Mesothelial cell of epicardium (in vitro differentiated cells): Measurements from ENCODE around the gene CALHM2. TPM values are rescaled to one million over a fixed set of nuclear protein-coding genes. Genes with fewer than 3 reads are reported as not detected.

Experiments
- DNase-seq, 2 experiments: peaks; one replicate each; pipeline ENCODE4 v3.0.0; 2021; ENCODE audit warnings: low spot score in 2 of 2; ENCODE audit not compliant: unreplicated experiment in 2 of 2
- H3K27ac Mint-ChIP-seq: 2 replicates; pipeline ENCODE4 v1.8.0; 2021; ENCODE audit warnings: mixed read lengths
- H3K27me3 Mint-ChIP-seq: 2 replicates; pipeline ENCODE4 v1.8.0; 2021; ENCODE audit warnings: low read depth, mixed read lengths
- H3K36me3 Mint-ChIP-seq: 2 replicates; pipeline ENCODE4 v1.8.0; 2021; ENCODE audit warnings: mixed read lengths
- H3K4me1 Mint-ChIP-seq: 2 replicates; pipeline ENCODE4 v1.8.0; 2021; ENCODE audit warnings: mixed read lengths
- H3K4me3 Mint-ChIP-seq: 2 replicates; pipeline ENCODE4 v1.8.0; 2021; ENCODE audit warnings: mild to moderate bottlenecking, moderate library complexity, mixed read lengths
- H3K9me3 Mint-ChIP-seq: 2 replicates; pipeline ENCODE4 v1.8.0; 2021; ENCODE audit warnings: mixed read lengths
- total RNA-seq: library from RNA; stranded (reverse); gene quantifications from 3 replicates; pipeline ENCODE4 v1.2.1, GENCODE V29; 2021
- TF ChIP-seq, protein P1 (sequence below): fragments of 200-600 bp; sonication (generic); IDR thresholded peaks from one replicate; pipeline ENCODE4 v1.5.0; 2021; ENCODE audit warnings: antibody characterized with exemption; ENCODE audit not compliant: unreplicated experiment

Gene CALHM2
- total RNA-seq, 1 donor from 2014 or later: 4.3 TPM

DNA sequence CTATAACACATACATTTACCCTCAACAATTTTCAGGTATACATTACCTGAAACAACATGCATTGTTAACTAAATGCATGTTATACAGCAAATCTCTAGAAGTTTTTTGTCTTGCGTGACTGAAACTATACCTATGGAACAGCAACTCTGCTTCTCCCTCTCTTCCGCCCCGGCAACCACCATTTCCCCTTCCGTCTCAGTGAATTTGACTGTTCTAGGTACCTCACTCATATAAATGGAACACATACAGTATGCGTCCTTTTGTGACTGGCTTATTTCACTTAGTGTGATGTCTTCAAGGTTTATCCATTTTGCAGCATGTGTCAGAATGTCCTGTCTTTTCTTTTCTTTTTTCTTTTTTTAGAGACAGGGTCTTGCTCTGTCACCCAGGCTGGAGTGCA is 22.5 kb downstream of the CALHM2 start:
- no peaks in the 10 kb centered on the region for H3K9me3 Mint-ChIP-seq
- TF ChIP-seq, protein P1, sequence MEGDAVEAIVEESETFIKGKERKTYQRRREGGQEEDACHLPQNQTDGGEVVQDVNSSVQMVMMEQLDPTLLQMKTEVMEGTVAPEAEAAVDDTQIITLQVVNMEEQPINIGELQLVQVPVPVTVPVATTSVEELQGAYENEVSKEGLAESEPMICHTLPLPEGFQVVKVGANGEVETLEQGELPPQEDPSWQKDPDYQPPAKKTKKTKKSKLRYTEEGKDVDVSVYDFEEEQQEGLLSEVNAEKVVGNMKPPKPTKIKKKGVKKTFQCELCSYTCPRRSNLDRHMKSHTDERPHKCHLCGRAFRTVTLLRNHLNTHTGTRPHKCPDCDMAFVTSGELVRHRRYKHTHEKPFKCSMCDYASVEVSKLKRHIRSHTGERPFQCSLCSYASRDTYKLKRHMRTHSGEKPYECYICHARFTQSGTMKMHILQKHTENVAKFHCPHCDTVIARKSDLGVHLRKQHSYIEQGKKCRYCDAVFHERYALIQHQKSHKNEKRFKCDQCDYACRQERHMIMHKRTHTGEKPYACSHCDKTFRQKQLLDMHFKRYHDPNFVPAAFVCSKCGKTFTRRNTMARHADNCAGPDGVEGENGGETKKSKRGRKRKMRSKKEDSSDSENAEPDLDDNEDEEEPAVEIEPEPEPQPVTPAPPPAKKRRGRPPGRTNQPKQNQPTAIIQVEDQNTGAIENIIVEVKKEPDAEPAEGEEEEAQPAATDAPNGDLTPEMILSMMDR: no peak
- H3K4me1 Mint-ChIP-seq: no peaks in the 10 kb centered on the region
- no peak overlapping the region for H3K4me3 Mint-ChIP-seq
- no peak overlapping the region for H3K27ac Mint-ChIP-seq
- no peaks in the 10 kb centered on the region for H3K27me3 Mint-ChIP-seq
- DNase-seq: no peak
- H3K36me3 Mint-ChIP-seq: peaks cover 47% of the 10 kb centered on the region

DNA sequence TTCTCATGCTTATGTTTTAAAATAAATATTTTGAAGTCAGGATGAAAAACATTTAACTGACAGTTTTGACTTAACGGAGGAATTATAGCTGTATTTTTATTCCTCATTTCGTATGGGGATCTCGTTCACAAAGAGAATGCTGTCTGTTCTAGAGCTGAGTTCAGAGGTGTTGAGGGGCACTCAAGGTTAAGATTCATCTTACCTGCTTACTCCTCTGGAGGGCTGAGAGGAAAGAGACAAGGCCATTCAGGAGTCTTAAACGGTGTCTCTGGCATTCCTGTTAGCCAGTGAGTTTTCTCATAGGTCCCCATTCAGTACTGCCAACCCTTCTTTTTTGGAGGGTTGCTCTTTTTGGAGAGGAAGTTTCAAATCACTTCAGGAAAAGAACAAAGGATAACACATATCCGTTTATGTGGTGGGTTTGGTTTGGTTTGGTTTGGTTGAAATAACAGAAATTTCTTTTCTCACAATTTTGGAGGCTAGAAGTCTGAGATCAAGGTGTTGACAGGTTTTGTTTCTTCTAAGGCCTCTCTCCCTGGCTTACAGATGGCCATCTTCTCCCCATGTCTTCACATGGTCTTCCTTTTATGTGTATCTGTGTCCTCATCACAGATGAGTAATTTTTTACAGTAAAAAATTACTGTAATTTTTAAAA is 23.1 kb downstream of the CALHM2 start:
- Mint-ChIP-seq H3K27ac (no peak overlapping the region), H3K36me3 (peaks cover 52% of the 10 kb centered on the region), H3K27me3 (no peaks in the 10 kb centered on the region), H3K4me1 (no peaks in the 10 kb centered on the region), H3K4me3 (no peak overlapping the region), H3K9me3 (no peaks in the 10 kb centered on the region)
- no peak for DNase-seq
- TF ChIP-seq, protein P1: no peak

DNA sequence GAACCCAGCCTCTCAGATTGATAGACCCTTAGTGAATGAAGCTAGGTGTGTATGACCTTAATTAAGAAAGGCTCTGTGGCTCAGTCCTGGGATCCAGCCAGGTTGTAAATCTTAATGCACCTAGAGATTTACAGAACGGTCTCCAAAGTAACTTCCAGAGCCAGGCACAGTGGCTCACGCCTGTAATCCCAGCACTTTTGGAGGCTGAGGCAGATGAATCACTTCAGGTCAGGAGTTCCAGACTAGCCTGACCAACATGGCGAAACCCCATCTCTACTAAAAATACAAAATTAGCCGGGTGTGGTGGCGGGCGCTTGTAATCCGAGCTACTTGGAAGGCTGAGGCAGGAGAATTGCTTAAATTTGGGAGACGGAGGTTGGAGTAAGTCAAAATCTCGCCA is 24.3 kb downstream of the CALHM2 start:
- no peaks in the 10 kb centered on the region for H3K9me3 Mint-ChIP-seq
- no peaks in the 10 kb centered on the region for H3K4me1 Mint-ChIP-seq

DNA sequence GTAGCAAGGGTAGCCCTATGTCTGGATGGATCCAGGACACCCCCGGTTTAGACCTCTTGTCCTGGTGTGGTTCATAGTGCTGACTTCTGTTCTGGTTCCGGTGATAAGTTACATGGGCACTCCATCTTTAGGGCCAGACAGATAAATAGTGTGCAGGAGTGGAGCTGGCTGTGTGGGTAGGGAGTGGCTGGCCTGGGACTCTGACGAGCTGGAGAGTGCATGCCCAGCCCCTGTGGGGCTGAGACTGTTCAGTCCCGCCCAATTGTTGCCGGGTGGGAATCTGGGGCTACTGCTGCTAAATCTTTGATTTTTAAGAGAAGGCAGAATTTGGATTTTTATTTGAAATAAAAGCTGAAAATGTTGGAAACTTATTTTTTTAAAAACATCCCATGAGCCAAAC is 28.4 kb downstream of the CALHM2 start:
- H3K9me3 Mint-ChIP-seq: no peaks in the 10 kb centered on the region
- H3K4me3 Mint-ChIP-seq: no peak overlapping the region

More for the DNA sequence above, 24.3 kb downstream of the CALHM2 start:
- peaks cover 57% of the 10 kb centered on the region for H3K36me3 Mint-ChIP-seq
- no peak for DNase-seq
- no peak overlapping the region for H3K4me3 Mint-ChIP-seq
- H3K27me3 Mint-ChIP-seq: no peaks in the 10 kb centered on the region
- no peak overlapping the region for H3K27ac Mint-ChIP-seq
- TF ChIP-seq, protein P1: no peak

DNA sequence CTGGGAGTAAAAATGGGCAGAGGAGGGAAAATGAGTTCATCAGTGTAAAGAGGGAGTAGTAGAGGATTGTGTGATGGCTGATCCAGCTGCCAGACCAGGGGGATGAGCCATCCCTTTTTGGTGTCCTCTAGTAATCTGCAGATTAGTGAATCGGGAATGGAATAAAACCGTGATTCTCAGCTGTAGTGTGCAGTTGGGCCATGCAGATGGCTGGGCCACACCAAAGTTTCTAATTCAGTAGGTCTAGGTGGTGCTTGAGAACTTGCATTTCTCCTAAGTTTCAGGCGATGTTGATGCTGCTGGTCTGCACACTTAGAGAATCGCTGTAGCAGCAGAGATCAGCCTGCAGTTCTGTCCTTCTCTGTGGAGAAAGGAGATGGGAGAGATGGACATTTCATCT is 33.1 kb downstream of the CALHM2 start:
- Mint-ChIP-seq H3K9me3 (no peaks in the 10 kb centered on the region), H3K4me1 (no peaks in the 10 kb centered on the region), H3K27me3 (no peaks in the 10 kb centered on the region), H3K4me3 (no peak overlapping the region), H3K36me3 (peaks cover 52% of the 10 kb centered on the region), H3K27ac (no peak overlapping the region)
- TF ChIP-seq, protein P1: no peak
- no peak for DNase-seq

More for the DNA sequence above, 28.4 kb downstream of the CALHM2 start:
- no peak for DNase-seq
- TF ChIP-seq, protein P1: no peak
- Mint-ChIP-seq H3K27me3 (no peaks in the 10 kb centered on the region), H3K36me3 (peaks cover 52% of the 10 kb centered on the region), H3K4me1 (no peaks in the 10 kb centered on the region), H3K27ac (no peak overlapping the region)
